NCI-H2107 (cell line): ENCODE measurements around the gene FAM149A.

Experiments
- DNase-seq: peaks from one replicate; lab custom pipeline; 2025; lab: John Stamatoyannopoulos, UW

The FAM149A gene

DNA sequence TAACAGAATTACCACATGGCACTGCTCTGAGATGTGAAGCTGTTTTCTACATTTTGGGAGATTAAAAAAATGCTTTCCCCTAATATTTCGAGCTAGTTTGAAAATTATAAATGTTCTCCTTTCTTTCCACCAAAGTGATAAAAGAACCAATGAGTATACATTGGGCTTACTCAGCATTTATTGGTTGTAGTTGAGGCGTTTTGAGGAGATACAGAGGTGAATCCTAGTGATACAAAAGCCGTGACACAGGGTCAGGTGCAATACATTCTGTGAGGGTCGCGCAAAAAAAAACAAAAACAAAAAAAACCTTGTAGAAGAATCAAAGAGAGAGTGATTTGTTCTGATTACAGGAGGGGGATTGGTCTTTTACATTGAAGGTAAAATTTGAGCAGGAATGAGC is 54.5 kb downstream of the FAM149A start:
- DNase-seq: no peak

DNA sequence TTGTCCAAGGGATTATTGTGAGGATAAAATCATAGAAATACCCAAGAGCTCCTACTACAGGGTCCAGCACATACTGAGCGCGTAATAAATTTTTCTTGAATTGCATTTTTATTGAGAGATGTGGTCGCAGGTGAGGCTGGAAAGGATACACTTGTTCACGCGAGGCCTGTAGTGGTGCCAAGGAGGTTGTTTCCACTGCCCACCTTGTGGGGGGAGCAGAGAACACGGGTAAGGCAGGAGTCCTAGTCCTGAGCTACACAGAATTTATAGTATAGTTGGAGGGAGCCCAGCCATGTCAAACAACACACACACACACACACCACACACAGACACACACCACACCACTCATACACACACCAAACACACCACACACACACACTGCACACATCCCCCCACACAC is 55.1 kb downstream of the FAM149A start:
- DNase-seq: no peak

DNA sequence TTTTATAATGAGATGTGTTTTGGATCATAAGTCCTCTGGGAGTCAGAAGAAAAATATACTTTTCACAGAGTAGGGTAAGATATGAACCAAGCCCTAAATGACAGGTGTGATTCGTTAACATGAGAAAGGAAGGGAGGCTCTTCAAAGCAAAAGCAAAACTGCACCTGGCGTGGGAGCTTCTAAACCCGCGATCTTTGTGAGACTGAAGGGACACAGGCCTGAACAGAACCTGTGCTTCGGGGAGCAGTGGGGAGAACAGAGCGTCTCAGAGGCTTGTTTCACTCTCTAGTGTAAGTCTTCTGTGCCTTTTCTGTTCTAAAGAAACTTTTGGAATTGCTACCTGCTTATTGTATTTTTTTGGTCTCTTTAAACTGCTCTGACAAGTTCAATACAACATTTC is 56.6 kb downstream of the FAM149A start:
- DNase-seq: peak; percentile 10

DNA sequence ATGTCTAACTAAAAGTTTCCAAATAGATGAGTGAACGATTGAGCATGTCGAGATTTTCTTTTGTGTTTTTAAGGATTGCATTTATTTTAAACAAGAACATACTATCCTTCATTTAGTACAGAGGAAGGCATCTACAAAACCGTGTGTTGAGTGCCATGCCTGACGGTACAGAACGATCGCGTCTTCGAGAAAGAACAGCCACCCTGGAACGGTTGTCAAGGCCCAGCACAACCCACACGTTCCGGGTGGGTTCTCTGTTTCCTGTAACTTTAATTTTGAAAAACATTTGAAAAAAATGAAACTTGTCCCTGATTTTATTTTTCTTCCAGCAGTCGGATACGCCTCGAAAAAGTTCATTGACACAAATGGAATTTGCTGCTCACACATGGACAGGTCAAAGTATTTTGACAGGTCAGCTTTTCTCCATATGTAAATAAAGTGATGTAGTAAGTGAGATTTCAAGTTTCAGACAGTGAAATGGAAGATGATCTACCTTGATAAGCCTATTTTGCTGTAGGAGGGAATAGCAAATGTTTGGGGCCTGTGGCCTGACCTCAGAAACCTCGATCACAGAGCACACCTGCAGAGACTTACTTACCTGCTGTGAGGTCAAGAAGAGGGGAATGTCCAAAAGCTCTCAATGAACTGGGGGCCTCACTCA is 62.5 kb downstream of the FAM149A start:
- no peak for DNase-seq

DNA sequence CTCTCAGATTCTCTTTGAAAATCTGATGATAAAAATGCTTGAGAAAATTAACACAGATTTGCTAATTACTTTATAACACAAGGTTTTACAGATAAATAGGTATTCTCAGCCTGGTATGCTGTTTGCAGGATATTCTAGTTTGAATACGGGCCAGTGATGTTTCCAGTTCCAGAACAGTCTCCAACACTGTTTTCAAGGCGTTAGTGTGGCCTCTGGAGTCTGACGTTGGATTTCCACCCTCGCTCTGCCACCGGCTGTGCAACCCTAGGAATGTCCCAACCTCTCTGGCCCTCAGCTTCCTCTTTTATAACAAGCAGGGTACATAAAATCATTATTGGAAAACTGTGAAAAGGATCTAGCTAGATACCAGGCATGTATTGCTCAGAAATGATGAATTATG is 63.1 kb downstream of the FAM149A start:
- DNase-seq: no peak

DNA sequence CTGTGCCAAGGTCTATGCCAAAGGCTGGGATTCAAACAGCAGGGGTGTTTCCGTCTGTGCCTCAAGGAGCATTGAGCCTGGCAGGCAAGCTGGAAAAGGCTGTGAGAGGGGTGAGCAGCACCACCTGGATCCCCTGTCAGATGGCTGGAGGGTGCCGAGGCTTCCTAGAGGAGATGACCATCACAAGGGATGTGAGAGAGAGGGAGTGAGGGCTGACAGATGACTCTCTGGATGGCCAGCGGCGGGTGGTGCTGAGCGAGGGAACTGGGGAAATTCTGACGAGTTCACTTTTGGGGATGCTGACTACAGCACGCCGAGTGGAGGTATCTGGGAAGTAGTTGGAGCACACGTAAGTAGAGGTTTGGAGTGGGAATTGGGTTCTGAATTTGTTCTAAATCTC is 64.2 kb downstream of the FAM149A start:
- DNase-seq: no peak

DNA sequence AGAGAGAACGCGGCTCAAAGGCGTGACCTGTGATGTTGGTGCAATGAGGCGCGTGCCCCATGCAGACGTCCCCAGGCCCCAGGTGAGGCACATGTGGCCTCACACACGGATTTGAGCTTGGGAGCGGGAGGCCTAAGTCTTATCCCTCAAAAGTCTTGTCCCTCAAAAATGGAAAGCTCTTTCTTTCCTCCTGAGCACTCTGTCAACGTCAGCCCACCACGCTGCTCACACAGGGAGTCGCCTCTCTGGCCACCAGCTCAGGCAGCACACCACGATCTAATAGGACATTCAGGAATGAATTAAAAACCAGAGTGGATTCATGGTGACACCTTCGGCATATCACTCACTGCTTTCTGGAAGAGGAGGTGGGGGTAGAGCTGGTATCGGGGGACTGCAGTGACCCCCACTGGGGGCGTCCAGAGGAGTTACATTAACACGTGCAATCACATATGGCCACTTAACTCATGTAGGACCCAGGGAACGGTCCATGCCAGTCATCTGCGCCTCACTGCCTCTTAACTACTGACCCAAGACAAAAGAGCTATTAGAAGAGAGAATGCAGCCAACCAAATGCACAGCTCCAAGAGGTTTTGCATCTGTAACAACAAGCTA is 64.9 kb downstream of the FAM149A start:
- no peak for DNase-seq

DNA sequence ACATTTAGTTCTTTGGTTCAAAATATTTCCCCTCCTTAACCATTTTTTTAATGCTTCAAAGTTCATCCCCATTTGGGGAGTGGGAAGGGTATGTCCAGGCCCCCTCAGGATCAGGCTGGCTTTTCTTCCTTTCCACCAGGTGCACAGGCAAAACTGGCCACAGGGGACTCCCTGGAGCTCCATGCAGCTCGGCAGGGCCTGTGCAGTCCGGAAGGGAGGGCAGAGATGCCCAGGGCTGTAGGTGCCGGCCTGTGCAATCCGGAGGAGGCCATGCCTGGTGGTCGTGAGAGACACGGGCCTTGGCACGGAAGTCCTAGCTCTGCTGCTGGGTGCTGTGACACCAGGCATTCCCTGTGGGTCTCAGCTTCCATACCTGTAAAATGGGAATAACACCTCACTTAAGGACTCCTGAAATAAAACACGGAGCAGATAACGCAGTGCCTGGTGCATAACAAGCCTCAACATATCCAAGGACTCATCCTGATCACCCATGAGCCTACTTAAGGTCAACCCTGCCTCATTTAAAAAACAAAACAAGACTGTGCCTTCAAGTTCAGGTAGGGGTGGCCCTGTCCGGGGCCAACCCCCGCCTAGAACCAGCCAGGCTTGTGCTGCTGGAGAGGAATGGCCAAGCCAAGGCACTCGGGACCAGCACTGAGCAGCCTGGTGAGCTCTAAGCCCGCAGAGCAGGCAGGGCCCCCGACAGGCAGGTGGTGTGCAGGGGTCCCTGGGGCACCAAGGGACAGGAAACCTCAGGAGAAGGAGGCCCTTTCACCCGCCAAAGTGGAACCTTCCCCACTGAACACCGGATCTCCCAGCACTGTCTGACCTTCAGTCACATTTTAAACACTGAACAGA is 65.7 kb downstream of the FAM149A start:
- DNase-seq: no peak

DNA sequence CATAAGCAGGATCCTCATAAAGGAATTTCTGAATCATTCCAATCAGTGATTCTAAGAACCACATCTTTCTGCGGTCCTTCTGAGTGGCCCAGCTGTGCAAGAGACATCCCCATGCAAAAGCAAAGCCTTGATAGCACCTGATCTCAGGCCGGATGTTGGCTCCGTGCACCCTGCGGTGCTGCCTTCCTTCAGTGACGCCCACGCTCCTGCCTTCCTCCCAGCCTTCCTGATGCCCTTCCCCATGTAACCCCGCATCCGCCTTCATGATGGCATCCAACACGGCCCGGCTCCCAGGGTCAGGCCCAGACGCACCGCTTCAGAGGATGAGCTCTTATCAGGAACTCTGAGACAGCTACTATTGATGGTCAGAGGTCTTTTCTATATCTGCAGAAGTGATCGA is 66.5 kb downstream of the FAM149A start:
- no peak for DNase-seq

DNA sequence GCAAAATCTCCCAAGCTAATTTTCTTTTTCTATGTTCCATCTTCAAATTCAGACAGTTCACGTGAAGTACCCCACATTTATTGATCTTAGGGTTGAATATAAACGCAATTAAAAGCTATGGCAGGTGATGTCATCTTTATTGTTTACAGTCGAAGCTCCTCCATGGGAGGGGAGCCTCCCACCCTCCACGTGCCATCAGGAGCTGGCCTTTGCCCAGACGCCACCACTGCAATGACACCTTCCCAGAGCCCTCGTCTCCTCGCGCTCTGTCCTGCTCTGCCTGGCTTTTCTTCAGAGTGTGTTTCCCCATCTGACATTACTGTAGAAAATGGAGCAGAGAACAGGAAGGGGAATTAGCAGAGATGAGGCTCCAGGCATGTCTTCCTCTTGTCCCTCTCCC is 68.0 kb downstream of the FAM149A start:
- no peak for DNase-seq

DNA sequence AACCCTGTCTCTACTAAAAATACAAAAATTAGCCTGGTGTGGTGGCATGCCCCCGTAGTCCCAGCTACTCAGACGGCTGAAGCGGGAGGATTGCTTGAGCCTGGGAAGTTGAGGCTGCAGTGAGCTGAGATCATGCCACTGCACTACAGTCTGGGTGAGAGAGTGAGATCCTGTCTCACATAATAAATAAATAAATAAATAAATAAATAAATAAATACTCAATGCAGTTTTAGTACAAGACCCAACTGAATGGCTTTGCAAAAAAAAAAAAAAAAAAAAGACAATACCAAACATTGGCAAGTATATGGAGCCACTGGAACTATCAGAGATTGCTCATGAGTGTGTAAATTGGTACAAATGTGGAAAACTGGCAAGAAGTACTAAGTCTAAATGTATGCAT is 83.6 kb downstream of the FAM149A start:
- no peak for DNase-seq

DNA sequence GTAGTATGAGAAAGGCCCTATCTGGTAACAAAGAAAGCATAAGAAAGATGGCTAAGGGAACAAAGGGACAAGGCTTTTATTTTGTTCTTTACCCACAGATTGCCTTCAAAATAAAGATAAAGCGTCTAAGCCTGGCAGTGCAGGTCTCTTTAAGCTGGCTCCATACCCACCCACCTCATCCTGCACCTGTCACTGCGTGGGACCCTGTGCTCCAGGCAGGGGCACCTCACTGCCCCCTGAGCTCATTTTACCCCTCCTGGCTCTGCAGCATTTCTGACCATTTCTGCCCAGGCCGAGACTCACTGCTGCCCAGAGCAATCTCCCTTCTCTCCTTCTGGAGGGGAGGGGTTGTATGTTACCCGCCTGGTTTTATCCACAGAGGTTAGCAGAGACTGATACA is 85.2 kb downstream of the FAM149A start:
- no peak for DNase-seq

DNA sequence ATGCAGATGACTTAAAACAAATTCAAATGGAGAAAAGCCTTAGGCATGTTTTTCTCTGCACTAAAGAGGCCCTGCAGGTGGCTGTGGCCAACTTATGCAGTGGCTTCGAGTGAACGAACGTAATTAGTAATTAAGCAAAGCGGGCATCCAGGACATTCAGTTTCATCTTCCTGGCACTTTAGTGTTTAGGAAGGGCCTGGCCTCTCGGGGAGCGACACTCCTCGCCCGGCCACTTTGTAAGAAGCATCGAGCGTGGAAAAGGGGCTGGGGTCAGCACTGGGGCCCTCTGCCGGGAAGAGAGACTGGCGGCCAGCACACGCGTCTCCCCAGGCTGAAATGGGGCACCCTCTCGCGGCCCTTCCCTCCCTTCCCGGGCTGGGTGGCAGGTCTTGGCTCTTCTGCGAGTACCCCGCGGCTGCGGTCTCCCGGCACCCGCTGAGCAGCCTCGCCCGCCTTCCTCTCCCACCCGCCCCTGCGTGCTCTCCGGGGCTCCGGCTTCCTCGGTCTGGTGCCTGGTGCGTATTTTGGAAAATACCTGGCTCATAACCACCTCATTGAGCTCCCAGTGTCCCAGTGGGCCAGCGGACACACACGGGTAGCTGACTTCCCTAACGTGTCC is 86.2 kb downstream of the FAM149A start:
- DNase-seq: no peak

DNA sequence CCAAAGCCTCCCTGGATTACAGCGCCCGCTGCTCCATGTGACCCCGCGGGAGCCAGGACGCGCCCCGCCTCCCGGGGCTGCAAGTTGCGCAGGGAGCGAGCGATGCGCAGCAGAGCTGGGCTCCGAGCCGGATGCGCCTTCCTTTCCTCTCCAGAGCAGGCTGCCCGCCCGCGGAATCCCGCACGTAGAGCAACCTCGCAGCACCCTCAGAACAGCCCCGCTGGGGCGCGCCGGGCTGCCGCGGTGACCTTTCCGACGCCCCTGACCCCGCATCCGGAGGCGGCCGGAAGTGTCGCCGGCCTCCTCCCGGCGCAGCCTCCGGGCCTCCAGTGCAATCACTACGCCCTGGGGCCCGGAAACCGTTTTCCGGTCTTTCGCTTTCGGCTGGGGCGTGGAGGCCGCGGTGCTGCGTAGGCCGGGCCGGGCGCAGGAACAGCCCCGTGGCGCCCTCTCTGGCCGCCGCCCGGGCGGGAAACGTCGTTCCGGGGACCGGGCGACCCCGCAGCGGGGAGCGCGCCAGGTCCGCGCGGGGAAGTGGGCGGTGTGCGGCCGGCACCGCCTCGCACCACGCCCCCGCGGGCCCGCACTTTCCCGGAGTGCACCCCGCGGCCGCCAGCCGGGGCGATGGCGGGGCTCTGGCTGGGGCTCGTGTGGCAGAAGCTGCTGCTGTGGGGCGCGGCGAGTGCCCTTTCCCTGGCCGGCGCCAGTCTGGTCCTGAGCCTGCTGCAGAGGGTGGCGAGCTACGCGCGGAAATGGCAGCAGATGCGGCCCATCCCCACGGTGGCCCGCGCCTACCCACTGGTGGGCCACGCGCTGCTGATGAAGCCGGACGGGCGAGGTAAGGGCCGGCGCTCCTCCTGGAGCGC is 86.9 kb downstream of the FAM149A start, which contains the start of gene CYP4V2:
TSS of gene CYP4V2 (plus strand) at position 368 of the 866 bp plus-strand sequence. CDS start at position 625, 257 bp downstream.
- DNase-seq: no peak

DNA sequence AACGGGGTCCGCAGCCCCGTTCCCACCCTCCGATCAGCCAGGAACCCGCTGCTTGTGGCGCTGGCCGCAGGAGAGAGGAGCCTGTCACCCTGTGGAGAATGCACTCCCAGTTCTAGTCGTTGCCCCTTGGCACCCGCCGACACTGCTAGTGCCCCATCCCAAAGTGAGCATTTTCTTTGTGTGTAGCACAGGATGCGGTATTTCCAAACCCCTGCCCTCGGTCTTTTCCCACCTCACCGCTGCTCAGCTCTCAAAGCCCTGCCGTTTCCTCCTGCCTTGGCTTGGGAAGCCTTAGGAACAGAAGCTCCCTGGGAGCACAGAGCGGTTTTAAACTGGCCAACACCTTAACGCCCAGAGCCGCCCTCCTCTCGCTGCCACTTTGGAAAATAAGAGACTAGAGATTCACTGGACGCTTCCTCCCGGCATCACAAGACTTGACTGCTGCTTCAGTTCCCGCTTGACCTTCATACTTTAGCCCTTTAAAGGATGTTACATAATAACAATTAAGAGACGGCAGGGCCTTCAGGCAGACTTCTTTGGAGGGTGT is 87.6 kb downstream of the FAM149A start:
- DNase-seq: no peak

DNA sequence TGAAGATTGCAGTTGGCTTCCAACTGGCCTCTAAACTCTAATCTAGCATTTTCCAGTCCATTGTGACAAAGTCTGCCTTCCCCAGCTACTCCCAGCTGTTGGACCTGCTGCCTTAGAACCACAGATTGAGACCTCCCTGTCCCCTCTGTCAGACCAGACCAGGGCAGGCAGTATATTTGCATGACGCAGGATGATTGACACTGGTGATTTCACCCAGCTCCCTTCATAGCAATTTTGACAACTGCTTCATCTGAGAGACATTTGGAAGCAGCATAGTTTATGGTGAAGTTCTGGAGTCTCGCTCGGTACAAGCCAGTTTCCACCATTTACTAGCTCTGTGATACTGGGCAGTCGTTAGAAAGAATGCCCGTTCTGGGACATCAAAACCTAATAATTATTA is 89.3 kb downstream of the FAM149A start:
- no peak for DNase-seq

DNA sequence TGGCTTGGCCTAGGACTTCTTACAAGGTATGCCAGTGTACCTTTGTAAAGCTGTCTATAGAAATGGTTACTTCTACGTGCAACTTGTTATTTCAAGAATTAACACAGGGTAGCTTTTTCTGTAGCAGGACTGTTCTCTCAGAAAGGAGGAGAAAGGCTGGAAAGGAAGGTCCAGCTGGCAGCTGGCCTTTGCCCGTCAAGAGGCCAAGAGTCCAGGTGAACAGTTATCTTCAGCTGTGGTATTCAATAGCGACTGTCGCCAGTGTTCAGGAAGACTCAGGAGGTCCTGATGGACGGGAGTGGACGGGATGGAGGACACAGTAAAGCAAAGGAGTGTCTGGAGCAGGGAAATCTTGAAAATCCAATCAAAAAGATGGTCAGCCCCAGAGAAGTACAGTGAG is 91.6 kb downstream of the FAM149A start:
- DNase-seq: no peak

DNA sequence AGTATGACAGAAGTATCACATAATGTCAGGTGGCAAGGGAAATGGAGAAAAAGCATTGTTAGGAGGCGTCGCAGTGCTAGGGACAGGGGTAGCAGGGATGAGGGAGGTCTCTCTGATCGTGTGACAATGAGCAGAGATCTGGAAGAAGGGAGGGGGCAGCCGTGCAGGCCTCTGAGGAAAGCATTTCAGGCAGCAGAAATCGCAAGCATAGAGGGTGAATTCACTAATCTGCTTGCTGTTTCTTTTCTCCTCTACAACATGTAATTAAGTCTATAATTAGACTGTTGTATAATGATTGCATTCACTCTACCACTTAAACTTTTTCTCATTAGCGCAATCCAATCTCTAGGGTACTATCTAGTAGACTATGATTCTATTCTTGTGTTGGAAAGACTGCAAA is 96.0 kb downstream of the FAM149A start:
- no peak for DNase-seq

DNA sequence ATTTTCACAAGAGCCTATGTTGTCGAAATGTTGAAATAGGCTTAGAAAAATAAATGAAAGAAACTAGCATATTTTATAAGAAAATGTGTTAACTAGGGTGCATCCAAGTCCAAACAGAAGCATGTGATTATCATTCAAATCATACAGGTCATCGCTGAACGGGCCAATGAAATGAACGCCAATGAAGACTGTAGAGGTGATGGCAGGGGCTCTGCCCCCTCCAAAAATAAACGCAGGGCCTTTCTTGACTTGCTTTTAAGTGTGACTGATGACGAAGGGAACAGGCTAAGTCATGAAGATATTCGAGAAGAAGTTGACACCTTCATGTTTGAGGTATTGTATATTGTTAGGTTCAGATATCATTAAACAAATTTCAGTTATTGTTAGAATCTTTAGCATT is 96.5 kb downstream of the FAM149A start:
- no peak for DNase-seq

DNA sequence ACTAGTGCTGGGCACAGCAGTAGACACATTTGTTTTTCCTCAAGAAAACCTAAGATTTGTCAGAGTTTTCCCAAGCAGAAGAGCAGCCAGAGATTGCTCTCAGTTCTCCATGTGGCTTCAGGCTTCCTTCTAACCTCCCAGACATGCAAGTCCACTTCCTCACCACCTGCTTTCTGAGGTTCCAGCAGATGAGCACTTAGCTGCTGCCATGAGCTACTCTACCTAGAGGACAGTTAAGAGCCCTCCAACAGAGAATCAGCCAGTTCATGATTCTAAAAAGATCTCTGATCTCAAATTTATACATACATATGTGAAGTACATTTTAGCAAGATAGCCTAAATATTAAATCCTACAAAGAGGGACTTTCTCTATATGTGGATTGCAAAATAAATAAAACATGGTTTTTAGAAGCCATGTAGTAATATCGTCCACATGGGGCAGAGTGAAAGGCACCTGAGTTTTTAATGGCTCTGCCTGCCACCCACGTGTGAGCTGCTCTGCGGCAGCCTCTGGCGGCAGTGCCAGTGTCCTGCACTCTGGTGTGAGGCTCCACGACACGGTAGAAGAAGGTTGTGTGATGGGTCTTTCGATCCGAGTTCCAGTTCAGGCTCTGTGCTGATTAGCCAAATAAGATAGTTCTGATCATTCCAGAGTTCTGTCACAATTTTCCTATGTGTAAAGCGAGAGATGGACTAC is 97.2 kb downstream of the FAM149A start:
- DNase-seq: peak; percentile 9
